Cerebellar cortex (tissue), 1 donor: ENCODE measurements around the gene POU5F1.
A peak's percentile ranks its signal among the peaks of the same experiment; 100 is the strongest.
"Not testable (repeated sequence)": the region's sequence is repeated elsewhere in the genome, so short reads cannot be mapped to it uniquely, and the experiment has no call there.

ENCODE experiments used
- DNase-seq: peaks from one replicate; pipeline ENCODE4 v3.0.0-alpha.2; 2015; ENCODE audit warnings: low spot score

POU5F1 gene

DNA sequence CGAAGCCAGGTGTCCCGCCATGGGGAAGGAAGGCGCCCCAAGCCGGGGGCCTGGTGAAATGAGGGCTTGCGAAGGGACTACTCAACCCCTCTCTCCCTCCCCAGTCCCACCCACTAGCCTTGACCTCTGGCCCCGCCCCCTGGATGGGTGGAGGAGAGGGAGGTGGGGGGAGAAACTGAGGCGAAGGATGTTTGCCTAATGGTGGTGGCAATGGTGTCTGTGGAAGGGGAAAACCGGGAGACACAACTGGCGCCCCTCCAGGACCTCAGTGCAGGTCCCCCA lies at the start of gene POU5F1:
Gene POU5F1, minus strand, starts transcription at position 83 of the 282 bp plus-strand sequence. Its CDS starts 62 bp downstream, at position 21.
- no peak for DNase-seq

DNA sequence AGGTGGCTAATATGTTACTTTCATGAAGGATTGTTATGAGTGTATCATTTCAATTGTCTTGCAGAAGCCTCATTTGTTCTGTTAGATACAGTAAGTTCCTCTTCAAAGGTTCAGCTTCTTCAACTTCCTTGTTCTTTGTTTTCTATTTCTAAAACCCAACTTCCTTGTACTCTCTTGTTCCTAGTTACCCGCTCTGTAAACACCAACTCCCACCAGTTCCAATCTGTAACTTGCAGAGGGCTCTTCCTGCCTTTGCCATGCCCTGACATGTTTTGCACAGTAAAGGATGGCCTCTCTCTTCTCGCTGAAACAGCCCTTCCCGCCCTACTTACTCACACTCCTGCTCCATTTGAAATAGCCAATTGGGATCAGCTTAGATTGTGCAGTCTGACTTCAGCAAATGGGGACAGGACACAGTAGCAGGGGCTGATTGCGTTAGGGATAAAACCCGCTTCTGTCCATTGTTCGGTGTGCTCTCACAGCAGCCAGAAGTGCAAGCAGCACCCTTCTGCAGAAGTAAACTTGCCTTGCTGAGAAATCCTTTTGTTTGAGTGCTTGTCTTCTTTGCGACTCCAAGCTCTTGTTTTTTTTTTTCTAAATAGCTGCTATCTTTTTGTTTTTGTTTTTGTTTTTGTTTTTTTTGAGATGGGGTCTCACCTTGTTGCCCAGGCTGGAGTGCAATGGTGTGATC lies 45.9 kb upstream of the POU5F1 start:
- DNase-seq: no peak

- not testable (repeated sequence) for DNase-seq
These were observed 44.7 kb upstream of the POU5F1 start for GRCh38 chr6:31215216-31215615.

GRCh38 chr6:31214516-31214915 lies 44.0 kb upstream of the POU5F1 start:
- no peak for DNase-seq

- no peak for DNase-seq
These were observed 40.5 kb upstream of the POU5F1 start for GRCh38 chr6:31210741-31211532.

GRCh38 chr6:31210123-31210522 lies 39.6 kb upstream of the POU5F1 start:
- no peak for DNase-seq

DNA sequence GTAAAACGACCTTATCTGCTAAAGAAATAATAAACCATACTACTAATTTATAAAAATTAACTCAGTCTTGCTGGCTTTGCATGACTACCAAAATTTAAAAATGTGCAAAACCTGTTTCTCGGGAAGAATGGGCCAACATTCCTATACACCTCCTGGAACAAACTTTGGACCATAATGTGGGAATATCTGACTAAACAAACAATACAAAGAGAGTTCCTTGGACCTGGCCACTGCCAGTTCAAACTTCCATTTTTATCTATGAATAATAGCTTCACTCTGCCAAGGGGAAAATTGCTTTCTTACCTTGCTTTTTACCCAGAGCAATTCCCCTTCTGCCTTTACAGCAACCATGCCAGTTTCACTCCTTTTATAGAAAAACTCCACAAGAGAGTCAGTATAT lies 38.7 kb upstream of the POU5F1 start:
- no peak for DNase-seq

- no peak for DNase-seq
These were observed 38.0 kb upstream of the POU5F1 start for GRCh38 chr6:31208506-31208905.

DNA sequence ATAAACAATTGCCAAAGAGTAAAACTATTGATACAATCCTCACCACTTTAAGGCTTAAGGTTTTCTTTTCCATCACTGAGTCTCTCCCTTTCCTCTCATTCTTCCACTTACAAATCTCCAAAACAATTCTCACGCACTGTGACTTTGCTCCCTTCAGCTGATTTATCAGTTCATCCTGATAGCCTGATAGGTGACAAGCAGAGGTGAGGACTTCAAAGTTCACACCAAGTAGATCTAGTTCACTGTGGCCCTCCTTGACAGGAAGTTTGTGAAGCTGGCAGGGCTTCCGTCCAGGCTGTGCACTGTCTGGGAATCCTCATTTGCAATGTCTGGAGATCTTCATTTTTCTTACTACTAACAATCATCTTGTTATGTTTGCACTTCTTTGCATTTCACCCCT lies 35.2 kb upstream of the POU5F1 start:
- DNase-seq: no peak

GRCh38 chr6:31204751-31205145 lies 34.3 kb upstream of the POU5F1 start:
- DNase-seq: no peak

DNA sequence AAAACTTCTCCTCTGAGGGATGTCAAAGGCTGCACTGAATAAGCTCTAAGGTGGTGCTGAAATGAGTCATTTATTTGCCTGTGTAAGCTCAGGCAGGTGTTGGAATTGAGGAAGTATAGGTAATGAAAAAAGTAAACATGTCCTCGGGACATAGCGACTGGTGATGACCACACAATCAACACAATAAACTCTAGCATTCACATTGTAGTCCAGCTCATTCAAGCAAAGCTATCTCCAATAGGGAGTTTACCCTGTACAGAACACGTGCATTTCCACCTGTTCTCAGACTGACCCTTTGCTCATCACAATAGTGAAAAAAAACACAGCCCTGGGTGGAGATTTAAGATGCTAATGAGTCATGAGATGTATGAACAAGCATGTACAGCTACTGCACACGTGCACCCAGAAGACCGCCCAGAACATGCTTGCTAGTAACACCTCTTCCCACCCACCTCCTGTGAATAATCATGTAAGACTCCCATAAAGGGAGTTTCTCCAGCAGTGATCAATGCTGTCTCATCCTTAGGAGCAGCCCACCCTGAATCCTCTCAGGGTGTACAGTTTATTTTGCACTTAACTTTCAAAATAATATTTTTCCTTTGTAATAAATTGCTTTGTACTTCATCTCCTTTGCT lies 33.0 kb upstream of the POU5F1 start:
- DNase-seq: peak; percentile 10

- no peak for DNase-seq
These were observed 32.0 kb upstream of the POU5F1 start for GRCh38 chr6:31202259-31203166.

DNA sequence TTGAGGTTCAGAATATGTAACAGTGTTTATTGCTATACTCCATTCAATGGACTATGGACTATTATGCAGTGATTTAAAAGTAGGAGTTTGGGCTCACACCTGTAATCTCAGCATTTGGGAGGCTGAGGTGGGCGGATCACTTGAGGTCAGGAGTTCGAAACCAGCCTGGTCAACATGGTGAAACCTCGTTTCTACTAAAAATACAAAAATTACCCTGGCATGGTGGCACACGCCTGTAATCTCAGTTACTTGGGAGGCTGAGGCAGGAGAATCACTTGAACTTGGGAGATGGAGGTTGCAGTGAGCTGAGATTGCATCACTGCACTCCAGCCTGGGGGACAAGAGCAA lies 28.6 kb upstream of the POU5F1 start:
- not testable (repeated sequence) for DNase-seq

- peak; percentile 89 for DNase-seq
These were observed 27.2 kb upstream of the POU5F1 start for GRCh38 chr6:31197559-31198305.

- not testable (repeated sequence) for DNase-seq
These were observed 26.0 kb upstream of the POU5F1 start for GRCh38 chr6:31196251-31197022.

DNA sequence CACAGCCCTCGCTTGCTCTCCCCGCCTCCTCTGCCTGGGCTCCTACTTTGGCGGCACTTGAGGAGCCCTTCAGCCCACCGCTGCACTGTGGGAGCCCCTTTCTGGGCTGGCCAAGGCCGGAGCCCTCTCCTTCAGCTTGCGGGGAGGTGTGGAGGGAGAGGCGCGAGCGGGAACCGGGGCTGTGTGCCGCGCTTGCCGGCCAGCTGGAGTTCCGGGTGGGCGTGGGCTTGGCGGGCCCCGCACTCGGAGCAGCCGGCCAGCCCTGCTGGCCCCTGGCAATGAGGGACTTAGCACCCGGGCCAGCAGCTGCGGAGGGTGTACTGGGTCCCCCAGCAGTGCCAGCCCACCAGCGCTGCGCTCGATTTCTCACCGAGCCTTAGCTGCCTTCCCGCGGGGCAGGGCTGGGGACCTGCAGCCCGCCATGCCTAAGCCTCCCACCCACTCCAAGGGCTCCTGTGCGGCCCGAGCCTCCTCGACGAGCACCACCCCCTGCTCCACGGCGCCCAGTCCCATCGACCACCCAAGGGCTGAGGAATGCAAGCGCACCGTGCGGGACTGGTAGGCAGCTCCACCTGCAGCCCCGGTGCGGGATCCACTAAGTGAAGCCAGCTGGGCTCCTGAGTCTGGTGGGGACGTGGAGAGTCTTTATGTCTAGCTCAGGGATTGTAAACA lies 25.0 kb upstream of the POU5F1 start:
- DNase-seq: not testable (repeated sequence)

GRCh38 chr6:31194061-31194834 lies 23.8 kb upstream of the POU5F1 start:
- DNase-seq: no peak

GRCh38 chr6:31193206-31193605 lies 22.7 kb upstream of the POU5F1 start:
- no peak for DNase-seq

DNA sequence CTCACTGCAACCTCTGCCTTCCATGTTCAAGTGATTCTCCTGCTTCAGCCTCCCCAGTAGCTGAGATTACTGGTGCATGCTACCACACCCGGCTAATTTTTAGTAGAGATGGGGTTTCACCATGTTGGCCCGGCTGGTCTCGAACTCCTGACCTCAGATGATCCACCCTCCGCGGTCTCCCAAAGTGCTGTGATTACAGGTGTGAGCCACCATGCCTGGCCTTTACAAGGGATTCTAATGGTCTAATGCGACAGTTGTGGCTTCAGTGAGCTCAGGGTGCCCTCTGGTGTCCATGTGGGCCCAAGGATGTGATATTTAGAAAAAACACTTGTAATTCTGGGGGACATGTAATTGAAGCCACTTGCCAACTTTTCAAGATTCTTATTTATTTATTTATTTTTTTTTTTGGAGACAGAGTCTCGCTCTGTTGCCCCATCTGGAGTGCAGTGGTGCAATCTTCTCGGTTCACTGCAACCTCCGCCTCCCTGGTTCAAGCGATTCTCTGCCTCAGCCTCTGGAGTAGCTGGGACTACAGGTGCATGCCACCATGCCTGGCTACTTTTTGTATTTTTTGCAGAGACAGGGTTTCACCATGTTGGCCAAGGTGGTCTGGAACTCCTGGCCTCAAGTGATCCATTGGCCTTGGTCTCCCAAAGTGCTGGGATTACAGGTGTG lies 22.1 kb upstream of the POU5F1 start:
- DNase-seq: peak; percentile 81
